T follicular helper cell (primary cell): ENCODE measurements around the gene RNF20.

Source experiments
- DNase-seq: peaks from one replicate; pipeline ENCODE4 v3.0.0-alpha.2; 2020; ENCODE audit warnings: low read depth

Gene RNF20

GRCh38 chr9:101590901-101591300 lies 57.2 kb downstream of the RNF20 start:
- no peak for DNase-seq

DNA sequence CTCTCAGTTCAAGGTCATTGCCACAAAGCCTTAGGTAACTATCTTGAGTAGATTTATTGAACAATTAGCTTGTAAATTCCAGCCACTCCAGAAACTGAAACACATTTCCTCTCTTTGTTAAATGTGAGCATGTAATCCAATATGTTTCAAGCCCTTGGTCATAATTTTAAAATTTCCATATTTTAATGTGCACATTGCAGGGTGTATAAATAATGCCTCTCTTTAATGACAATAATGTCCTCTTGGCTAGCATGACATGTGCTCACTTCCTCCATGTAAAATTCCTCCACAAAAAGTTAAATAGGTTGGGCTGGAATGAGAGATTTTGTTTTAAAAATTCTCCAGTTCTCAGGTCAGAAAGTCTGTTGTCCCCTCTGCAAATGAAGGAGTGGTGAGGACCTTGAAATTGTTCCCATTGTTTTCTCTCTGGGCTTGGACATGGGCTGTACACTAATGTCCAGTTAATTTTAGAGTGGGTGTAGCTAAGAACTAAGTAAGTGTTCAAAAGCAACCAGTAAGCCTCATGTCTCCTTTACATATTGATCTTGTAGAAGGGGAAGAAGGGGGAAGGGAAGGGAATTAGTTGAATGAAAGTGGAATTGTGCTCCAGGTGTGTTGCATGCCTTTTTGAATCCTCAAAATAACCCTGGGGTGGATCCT lies 58.3 kb downstream of the RNF20 start:
- DNase-seq: no peak

GRCh38 chr9:101592788-101593187 lies 59.1 kb downstream of the RNF20 start:
- no peak for DNase-seq

DNA sequence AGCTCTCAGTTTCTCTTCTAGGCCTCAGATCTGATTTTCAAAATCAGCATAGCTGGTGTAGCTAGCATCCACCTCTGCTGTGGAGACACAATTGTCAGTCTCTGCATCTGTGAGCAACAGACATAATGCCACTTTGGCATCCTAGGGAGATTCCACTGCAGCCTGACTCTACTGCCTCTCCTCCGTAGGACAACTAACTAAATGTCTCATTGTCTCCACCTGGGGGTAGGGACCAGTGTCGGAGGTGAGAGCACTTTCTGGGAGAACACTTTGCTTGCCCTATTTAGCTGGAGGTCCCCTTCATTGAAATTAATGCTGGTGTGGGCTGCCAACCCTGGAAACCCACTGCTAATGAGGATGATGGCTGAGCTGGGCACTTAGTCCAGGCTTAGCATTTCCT lies 59.7 kb downstream of the RNF20 start:
- DNase-seq: no peak

DNA sequence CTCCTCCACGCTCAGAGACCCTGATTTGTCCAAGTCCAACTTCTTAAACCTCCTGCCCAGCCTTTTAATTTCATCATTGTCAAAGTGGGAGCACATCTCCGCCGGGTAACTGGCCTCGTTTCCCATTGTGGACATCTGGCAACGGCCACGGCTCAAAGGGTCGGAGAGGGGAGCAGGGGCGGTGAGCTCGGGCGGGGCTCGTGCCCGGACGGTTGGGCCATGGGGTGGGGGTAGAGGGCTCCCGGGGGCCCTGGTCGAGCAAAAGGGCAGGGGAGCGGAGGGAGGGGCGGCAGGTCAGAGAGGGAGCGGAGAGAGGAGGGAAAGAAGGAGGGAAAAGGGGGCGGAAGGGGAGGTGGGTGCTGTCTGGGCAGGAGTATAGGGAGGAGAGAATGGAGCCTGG lies 61.1 kb downstream of the RNF20 start, which contains the start of gene PPP3R2:
Gene PPP3R2, minus strand, starts transcription at position 174 of the 400 bp plus-strand sequence. Its CDS starts 48 bp downstream, at position 126.
- DNase-seq: no peak

DNA sequence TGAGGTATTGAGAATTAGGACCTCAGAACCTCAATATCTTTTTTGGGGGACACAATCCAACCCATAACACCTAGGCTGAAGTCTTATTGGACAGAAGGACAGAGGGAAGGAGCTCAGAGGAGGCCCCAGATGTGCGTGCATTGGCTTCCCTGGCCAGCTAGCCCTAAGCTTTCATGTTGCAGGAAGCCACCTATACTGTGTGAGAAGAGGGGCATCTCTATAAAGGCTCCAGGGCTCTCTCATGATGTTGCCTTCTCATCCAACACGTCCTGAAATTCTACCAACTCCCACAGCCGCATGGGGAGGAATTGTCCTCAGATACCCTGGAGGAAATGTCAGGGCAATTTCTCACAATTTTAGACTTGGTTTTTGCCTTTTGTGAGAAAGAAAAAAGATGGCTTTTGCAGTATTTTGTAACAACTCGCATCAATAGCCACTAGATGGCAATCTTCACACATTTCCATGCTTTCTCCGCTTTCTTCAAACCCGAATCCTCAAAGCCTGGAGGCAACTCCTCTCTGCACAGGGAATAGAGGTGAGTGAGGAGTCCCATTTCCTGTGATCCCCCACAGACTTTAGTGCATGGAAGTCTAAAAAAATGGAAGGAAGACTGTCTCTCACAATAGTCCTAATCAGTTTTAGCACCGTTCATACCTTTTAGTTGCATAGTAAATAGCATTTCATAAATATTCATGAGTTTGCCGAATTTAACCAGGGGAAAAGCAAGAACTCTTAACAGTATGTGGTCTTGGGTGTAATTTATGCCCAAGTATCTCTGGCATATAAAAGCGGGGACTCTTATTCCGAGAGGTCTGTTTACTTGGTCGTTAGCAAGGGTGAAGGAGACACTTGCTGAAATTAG lies 68.5 kb downstream of the RNF20 start:
- DNase-seq: no peak

DNA sequence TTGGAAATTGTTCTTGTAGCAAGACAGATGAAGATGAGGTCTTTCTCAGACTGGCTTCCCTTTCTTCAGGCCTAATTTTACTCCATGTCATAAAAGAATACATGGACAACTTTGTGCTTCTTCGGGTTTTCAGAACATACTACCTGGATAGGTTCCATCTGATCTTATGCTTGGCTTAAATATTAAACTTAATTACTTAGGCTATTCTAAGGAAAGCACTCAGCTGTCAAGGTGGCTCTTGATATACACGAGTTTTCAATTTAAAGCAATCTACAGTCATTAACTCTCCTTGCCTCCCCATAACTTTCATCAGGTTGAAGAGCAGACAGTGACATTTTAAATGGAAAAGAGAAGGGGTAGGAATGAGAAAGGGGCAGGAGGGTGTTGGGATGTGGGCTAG lies 70.6 kb downstream of the RNF20 start:
- no peak for DNase-seq

- no peak for DNase-seq
Measured at GRCh38 chr9:101605547-101605946, 71.9 kb downstream of the RNF20 start.
